ENCODE data around the gene TTLL9. TPM values are rescaled to one million over a fixed set of nuclear protein-coding genes. Genes with fewer than 3 reads are reported as not detected.

The TTLL9 gene
- polyA plus RNA-seq, 3 donors: 0.21 TPM; not detected in 2

DNA sequence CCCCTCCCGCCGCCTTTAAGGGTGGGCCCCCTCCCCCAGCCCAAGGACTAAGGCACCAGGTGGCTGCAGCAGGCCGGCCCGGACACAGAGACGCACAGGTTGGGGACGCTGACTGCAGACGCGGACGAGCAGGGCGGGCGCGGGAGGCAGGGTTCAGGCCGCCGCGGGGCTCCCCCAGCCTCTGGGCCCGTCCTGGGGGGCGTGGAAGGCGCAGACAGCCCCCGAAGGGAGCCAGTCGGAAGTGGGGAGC is 9.4 kb upstream of the TTLL9 start:
- DNase-seq: no peak
- peaks cover 16% of the 10 kb centered on the region for H3K4me1 Mint-ChIP-seq
- H4K20me1 ChIP-seq (ENCODE audit: insufficient read depth, low read length): no peaks in the 10 kb centered on the region
- no peak overlapping the region for H3K27ac Mint-ChIP-seq
- peak overlapping the region; percentile 62 for H2AFZ ChIP-seq (ENCODE audit: insufficient read depth, low read depth, low read length, poor library complexity, severe bottlenecking)
- peaks cover 11 to 22% of the 10 kb centered on the region in 2 donors for H3K4me1 ChIP-seq (ENCODE audit: control insufficient read depth in 1 of 2, insufficient read depth in 2 of 2, low read length in 2 of 2)
- intact Hi-C loops (cut with micrococcal nuclease): no loop called here
- peaks cover 0 to 9% (median 0%) of the 10 kb centered on the region in 7 donors for H3K9me3 Mint-ChIP-seq
- TF ChIP-seq, protein P1, sequence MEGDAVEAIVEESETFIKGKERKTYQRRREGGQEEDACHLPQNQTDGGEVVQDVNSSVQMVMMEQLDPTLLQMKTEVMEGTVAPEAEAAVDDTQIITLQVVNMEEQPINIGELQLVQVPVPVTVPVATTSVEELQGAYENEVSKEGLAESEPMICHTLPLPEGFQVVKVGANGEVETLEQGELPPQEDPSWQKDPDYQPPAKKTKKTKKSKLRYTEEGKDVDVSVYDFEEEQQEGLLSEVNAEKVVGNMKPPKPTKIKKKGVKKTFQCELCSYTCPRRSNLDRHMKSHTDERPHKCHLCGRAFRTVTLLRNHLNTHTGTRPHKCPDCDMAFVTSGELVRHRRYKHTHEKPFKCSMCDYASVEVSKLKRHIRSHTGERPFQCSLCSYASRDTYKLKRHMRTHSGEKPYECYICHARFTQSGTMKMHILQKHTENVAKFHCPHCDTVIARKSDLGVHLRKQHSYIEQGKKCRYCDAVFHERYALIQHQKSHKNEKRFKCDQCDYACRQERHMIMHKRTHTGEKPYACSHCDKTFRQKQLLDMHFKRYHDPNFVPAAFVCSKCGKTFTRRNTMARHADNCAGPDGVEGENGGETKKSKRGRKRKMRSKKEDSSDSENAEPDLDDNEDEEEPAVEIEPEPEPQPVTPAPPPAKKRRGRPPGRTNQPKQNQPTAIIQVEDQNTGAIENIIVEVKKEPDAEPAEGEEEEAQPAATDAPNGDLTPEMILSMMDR (IDR thresholded peaks at IDR 0.05): no peak
- 1% methylated on average over 20 of the region's 20 CpGs for WGBS (ENCODE audit: insufficient coverage)
- H3K9me3 ChIP-seq (replicated peaks in 1 of 2; ENCODE audit: control insufficient read depth in 1 of 2, insufficient read depth in 1 of 2, low read length in 2 of 2): peaks cover 0 to 7% of the 10 kb centered on the region in 2 donors
- no peaks in the 10 kb centered on the region for H3K36me3 ChIP-seq (replicated peaks in 1 of 2; ENCODE audit: control insufficient read depth in 1 of 2, insufficient read depth in 2 of 2, low read length in 2 of 2)
- peak overlapping the region; percentile 45 to 70 for H3K4me3 Mint-ChIP-seq
- H3K4me2 ChIP-seq (replicated peaks; ENCODE audit: extremely low read depth, low read length, poor library complexity, severe bottlenecking): peak overlapping the region; percentile 72
- H3K36me3 Mint-ChIP-seq: peaks cover 0 to 3% of the 10 kb centered on the region in 2 donors
- H3K4me3 ChIP-seq (replicated peaks in 1 of 3; ENCODE audit: low read depth in 2 of 3, low read length in 3 of 3): peak overlapping the region in 2 of 3 experiments; percentile 7 to 67
- H3K9ac ChIP-seq (ENCODE audit: insufficient read depth, low read length, poor library complexity, severe bottlenecking): peak overlapping the region; percentile 52
- no peak overlapping the region for H3K27ac ChIP-seq (ENCODE audit: low read depth in 1 of 2, low read length in 2 of 2)
- peaks cover 35 to 39% (median 35%) of the 10 kb centered on the region in 3 donors for H3K27me3 Mint-ChIP-seq (ENCODE audit: low read depth in 3 of 3)
- H3K27me3 ChIP-seq (ENCODE audit: control insufficient read depth in 2 of 2, insufficient read depth in 2 of 2, low read length in 2 of 2): peaks cover 24 to 33% of the 10 kb centered on the region in 2 donors
- no peaks in the 10 kb centered on the region for H3K79me2 ChIP-seq (ENCODE audit: insufficient read depth, low read length)

DNA sequence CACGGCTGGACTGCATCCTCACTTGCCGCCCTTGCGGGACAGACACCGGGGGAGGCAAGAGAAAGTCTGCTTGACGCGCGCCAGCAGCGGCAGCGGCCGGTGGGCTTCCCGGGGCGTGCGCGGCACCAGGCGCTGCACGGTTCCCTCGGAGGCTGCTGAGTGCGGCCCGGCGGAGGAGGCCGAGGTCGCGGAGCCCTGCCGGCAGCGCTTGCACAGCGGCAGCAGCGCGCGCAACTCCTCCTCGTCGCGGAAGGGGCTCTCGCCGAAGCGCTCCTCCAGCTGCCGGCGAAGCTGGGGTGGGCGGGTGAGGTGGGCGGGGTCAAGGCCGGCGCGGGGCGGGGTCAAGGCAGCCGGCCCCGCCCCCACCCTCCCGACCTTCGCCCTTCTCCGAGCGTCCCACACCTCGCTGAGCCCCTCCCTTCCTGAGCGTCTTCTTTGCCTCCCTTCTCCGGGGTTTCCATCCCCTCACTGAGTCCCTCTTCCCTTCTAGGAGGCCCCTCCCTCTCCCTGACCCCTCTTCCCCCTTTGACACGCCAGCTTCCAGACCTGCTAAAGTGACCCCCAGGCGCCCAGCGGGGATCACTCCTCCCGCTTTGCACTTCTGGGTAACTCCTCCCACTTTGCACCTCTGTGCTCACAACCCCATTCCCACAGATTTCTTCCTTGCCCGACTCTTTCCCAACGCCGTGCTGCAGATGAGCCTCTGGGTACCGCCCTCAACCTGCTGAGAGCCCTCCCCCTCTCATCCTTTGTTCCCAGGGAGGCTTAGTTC is 8.9 kb upstream of the TTLL9 start:
- Histone ChIP-seq H3K9me3 (replicated peaks in 1 of 2; ENCODE audit: control insufficient read depth in 1 of 2, insufficient read depth in 1 of 2, low read length in 2 of 2) (peaks cover 0 to 7% of the 10 kb centered on the region in 2 donors), H2AFZ (ENCODE audit: insufficient read depth, low read depth, low read length, poor library complexity, severe bottlenecking) (peak overlapping the region; percentile 62), H3K4me2 (replicated peaks; ENCODE audit: extremely low read depth, low read length, poor library complexity, severe bottlenecking) (peak overlapping the region; percentile 72), H3K27ac (ENCODE audit: low read depth in 1 of 2, low read length in 2 of 2) (no peak overlapping the region), H3K36me3 (replicated peaks in 1 of 2; ENCODE audit: control insufficient read depth in 1 of 2, insufficient read depth in 2 of 2, low read length in 2 of 2) (no peaks in the 10 kb centered on the region), H3K4me1 (ENCODE audit: control insufficient read depth in 1 of 2, insufficient read depth in 2 of 2, low read length in 2 of 2) (peaks cover 10 to 19% of the 10 kb centered on the region in 2 donors), H4K20me1 (ENCODE audit: insufficient read depth, low read length) (no peaks in the 10 kb centered on the region), H3K27me3 (ENCODE audit: control insufficient read depth in 2 of 2, insufficient read depth in 2 of 2, low read length in 2 of 2) (peaks cover 24 to 33% of the 10 kb centered on the region in 2 donors), H3K79me2 (ENCODE audit: insufficient read depth, low read length) (no peaks in the 10 kb centered on the region), H3K9ac (ENCODE audit: insufficient read depth, low read length, poor library complexity, severe bottlenecking) (peak overlapping the region; percentile 52), H3K4me3 (replicated peaks in 1 of 3; ENCODE audit: low read depth in 2 of 3, low read length in 3 of 3) (peak overlapping the region in 2 of 3 experiments; percentile 7 to 67)
- Mint-ChIP-seq H3K36me3 (peaks cover 0 to 3% of the 10 kb centered on the region in 2 donors), H3K27ac (peak overlapping the region in 2 of 7 donors; percentile 34 to 70), H3K27me3 (ENCODE audit: low read depth in 3 of 3) (peaks cover 35 to 39% (median 35%) of the 10 kb centered on the region in 3 donors), H3K4me3 (peak overlapping the region; percentile 60 to 83), H3K4me1 (peaks cover 16% of the 10 kb centered on the region), H3K9me3 (peaks cover 0 to 9% (median 0%) of the 10 kb centered on the region in 7 donors)
- intact Hi-C loops (cut with micrococcal nuclease): no loop called here
- TF ChIP-seq, protein P1 (IDR thresholded peaks at IDR 0.05): no peak
- DNase-seq: peak in 2 of 3 donors; percentile 22 to 29
- WGBS (ENCODE audit: insufficient coverage): 12% methylated on average over 49 of the region's 60 CpGs

Data from CD14-positive monocyte (primary cell).